Measurements from ENCODE around the gene TNFRSF12A. TPM values are rescaled to one million over a fixed set of nuclear protein-coding genes. Genes with fewer than 3 reads are reported as not detected.

TNFRSF12A gene
- polyA plus RNA-seq, 1 donor (not counting 4 experiments of a cell fraction or from before 2014, with no cell fraction given) = 147 TPM

GRCh38 chr16:2987286-2987685, 32.9 kb upstream of the TNFRSF12A start:
- TF ChIP-seq EZH2 (IDR thresholded peaks at IDR 0.05; ENCODE audit: low read length) = no peak
- no peak for TF ChIP-seq CTCF (optimal IDR thresholded peaks at IDR 0.05 in 1 of 3, IDR thresholded peaks at IDR 0.05 in 1 of 3, conservative IDR thresholded peaks at IDR 0.05 in 1 of 3; ENCODE audit: extremely low read depth in 1 of 3, insufficient read depth in 2 of 3, low read length in 3 of 3)
- DNase-seq (ENCODE audit: low read depth, low spot score) = no peak
- Histone ChIP-seq H3K9me3 (ENCODE audit: control insufficient read depth, low read depth, low read length) (no peaks in the 10 kb centered on the region), H2AFZ (ENCODE audit: control insufficient read depth, low read length) (no peak overlapping the region), H3K27ac (ENCODE audit: control insufficient read depth, insufficient read depth, low read length) (no peak overlapping the region), H3K4me3 (ENCODE audit: control insufficient read depth in 2 of 3, extremely low read depth in 1 of 3, insufficient read depth in 2 of 3, low read depth in 1 of 3, low read length in 3 of 3) (no peak overlapping the region), H3K27me3 (ENCODE audit: control insufficient read depth, extremely low read depth, insufficient read depth, low read length) (no peaks in the 10 kb centered on the region), H3K79me2 (ENCODE audit: control insufficient read depth, insufficient read depth, low read length) (no peaks in the 10 kb centered on the region), H4K20me1 (ENCODE audit: control insufficient read depth, extremely low read depth, insufficient read depth, low read length) (no peaks in the 10 kb centered on the region), H3K4me1 (ENCODE audit: control insufficient read depth, extremely low read depth, insufficient read depth, low read length) (peaks cover 29% of the 10 kb centered on the region), H3K9me1 (ENCODE audit: control insufficient read depth, extremely low read depth, insufficient read depth, low read length) (no peaks in the 10 kb centered on the region), H3K4me2 (ENCODE audit: control insufficient read depth, extremely low read depth, insufficient read depth, low read depth, low read length) (no peak overlapping the region), H3K36me3 (ENCODE audit: control insufficient read depth in 2 of 2, extremely low read depth in 1 of 2, insufficient read depth in 2 of 2, low read length in 2 of 2) (no peaks in the 10 kb centered on the region), H3K9ac (ENCODE audit: control insufficient read depth, extremely low read depth, insufficient read depth, low read length) (no peak overlapping the region)
- dilution Hi-C loops (cut with MboI; ENCODE audit: extremely low pct_ligation_motif_present, low sequenced_read_pairs) = no loop called here
- no peak for FAIRE-seq

GRCh38 chr16:2987833-2988232, 32.3 kb upstream of the TNFRSF12A start:
- Histone ChIP-seq H3K9ac (ENCODE audit: control insufficient read depth, extremely low read depth, insufficient read depth, low read length) (no peak overlapping the region), H3K4me2 (ENCODE audit: control insufficient read depth, extremely low read depth, insufficient read depth, low read depth, low read length) (no peak overlapping the region), H3K36me3 (ENCODE audit: control insufficient read depth in 2 of 2, extremely low read depth in 1 of 2, insufficient read depth in 2 of 2, low read length in 2 of 2) (no peaks in the 10 kb centered on the region), H2AFZ (ENCODE audit: control insufficient read depth, low read length) (no peak overlapping the region), H3K27ac (ENCODE audit: control insufficient read depth, insufficient read depth, low read length) (no peak overlapping the region), H3K79me2 (ENCODE audit: control insufficient read depth, insufficient read depth, low read length) (no peaks in the 10 kb centered on the region), H3K27me3 (ENCODE audit: control insufficient read depth, extremely low read depth, insufficient read depth, low read length) (no peaks in the 10 kb centered on the region), H3K9me1 (ENCODE audit: control insufficient read depth, extremely low read depth, insufficient read depth, low read length) (no peaks in the 10 kb centered on the region), H4K20me1 (ENCODE audit: control insufficient read depth, extremely low read depth, insufficient read depth, low read length) (no peaks in the 10 kb centered on the region), H3K4me1 (ENCODE audit: control insufficient read depth, extremely low read depth, insufficient read depth, low read length) (peaks cover 34% of the 10 kb centered on the region), H3K9me3 (ENCODE audit: control insufficient read depth, low read depth, low read length) (no peaks in the 10 kb centered on the region), H3K4me3 (ENCODE audit: control insufficient read depth in 2 of 3, extremely low read depth in 1 of 3, insufficient read depth in 2 of 3, low read depth in 1 of 3, low read length in 3 of 3) (no peak overlapping the region)
- DNase-seq (ENCODE audit: low read depth, low spot score) (no peak), FAIRE-seq (no peak)
- dilution Hi-C loops (cut with MboI; ENCODE audit: extremely low pct_ligation_motif_present, low sequenced_read_pairs) = no loop called here
- no peak for TF ChIP-seq CTCF (optimal IDR thresholded peaks at IDR 0.05 in 1 of 3, IDR thresholded peaks at IDR 0.05 in 1 of 3, conservative IDR thresholded peaks at IDR 0.05 in 1 of 3; ENCODE audit: extremely low read depth in 1 of 3, insufficient read depth in 2 of 3, low read length in 3 of 3)
- TF ChIP-seq EZH2 (IDR thresholded peaks at IDR 0.05; ENCODE audit: low read length) = no peak
